Measurements from ENCODE around the gene IGF1R.

Gene IGF1R

GRCh38 chr15:98853161-98853560 is 204.8 kb downstream of the IGF1R start:
- ChIA-PET CTCF (no interaction called here), POLR2A (no interaction called here)
- peak; percentile 52 for DNase-seq (ENCODE audit: extremely low spot score)
- no peak for TF ChIP-seq CTCF (IDR thresholded peaks at IDR 0.05; ENCODE audit: control extremely low read depth, extremely low read depth, low read depth, missing control alignments)

GRCh38 chr15:98853617-98854420 is 205.5 kb downstream of the IGF1R start:
- no peak for DNase-seq (ENCODE audit: extremely low spot score)
- POLR2A ChIA-PET, result no interaction called here
- CTCF ChIA-PET, result no interaction called here
- TF ChIP-seq CTCF (IDR thresholded peaks at IDR 0.05; ENCODE audit: control extremely low read depth, extremely low read depth, low read depth, missing control alignments), result no peak

- no peak for DNase-seq (ENCODE audit: extremely low spot score)
- POLR2A ChIA-PET, result no interaction called here
- CTCF ChIA-PET, result no interaction called here
- TF ChIP-seq CTCF (IDR thresholded peaks at IDR 0.05; ENCODE audit: control extremely low read depth, extremely low read depth, low read depth, missing control alignments), result no peak
Observed at GRCh38 chr15:98854496-98854895, 206.2 kb downstream of the IGF1R start.

- POLR2A ChIA-PET, result no interaction called here
- CTCF ChIA-PET, result interaction anchor here (1.2 to 1.6 kb wide), 7 partner anchors 22 to 221 kb away, joined by 3 to 7 read pairs (median 5); no protein-coding TSS in a partner anchor
- TF ChIP-seq CTCF (IDR thresholded peaks at IDR 0.05; ENCODE audit: control extremely low read depth, extremely low read depth, low read depth, missing control alignments), result no peak
- no peak for DNase-seq (ENCODE audit: extremely low spot score)
Observed at GRCh38 chr15:98855067-98855814, 206.9 kb downstream of the IGF1R start.

GRCh38 chr15:98855815-98856531 is 207.6 kb downstream of the IGF1R start:
- CTCF ChIA-PET, result interaction anchor here (1.1 to 1.6 kb wide), 8 partner anchors 21 to 220 kb away, joined by 3 to 7 read pairs (median 4); no protein-coding TSS in a partner anchor
- DNase-seq (ENCODE audit: extremely low spot score), result no peak
- TF ChIP-seq CTCF (IDR thresholded peaks at IDR 0.05; ENCODE audit: control extremely low read depth, extremely low read depth, low read depth, missing control alignments), result no peak
- POLR2A ChIA-PET, result no interaction called here

GRCh38 chr15:98856532-98856907 is 208.2 kb downstream of the IGF1R start:
- DNase-seq (ENCODE audit: extremely low spot score), result no peak
- no peak for TF ChIP-seq CTCF (IDR thresholded peaks at IDR 0.05; ENCODE audit: control extremely low read depth, extremely low read depth, low read depth, missing control alignments)
- POLR2A ChIA-PET, result no interaction called here
- CTCF ChIA-PET, result interaction anchor here (1.1 to 1.6 kb wide), 9 partner anchors 8 to 220 kb away, joined by 3 to 7 read pairs (median 3); no protein-coding TSS in a partner anchor

Measured in GM10248 (cell line).